Measurements from ENCODE around the gene TEX261.
"Not testable (repeated sequence)": the region's sequence is repeated elsewhere in the genome, so short reads cannot be mapped to it uniquely, and the experiment has no call there.

Gene TEX261

DNA sequence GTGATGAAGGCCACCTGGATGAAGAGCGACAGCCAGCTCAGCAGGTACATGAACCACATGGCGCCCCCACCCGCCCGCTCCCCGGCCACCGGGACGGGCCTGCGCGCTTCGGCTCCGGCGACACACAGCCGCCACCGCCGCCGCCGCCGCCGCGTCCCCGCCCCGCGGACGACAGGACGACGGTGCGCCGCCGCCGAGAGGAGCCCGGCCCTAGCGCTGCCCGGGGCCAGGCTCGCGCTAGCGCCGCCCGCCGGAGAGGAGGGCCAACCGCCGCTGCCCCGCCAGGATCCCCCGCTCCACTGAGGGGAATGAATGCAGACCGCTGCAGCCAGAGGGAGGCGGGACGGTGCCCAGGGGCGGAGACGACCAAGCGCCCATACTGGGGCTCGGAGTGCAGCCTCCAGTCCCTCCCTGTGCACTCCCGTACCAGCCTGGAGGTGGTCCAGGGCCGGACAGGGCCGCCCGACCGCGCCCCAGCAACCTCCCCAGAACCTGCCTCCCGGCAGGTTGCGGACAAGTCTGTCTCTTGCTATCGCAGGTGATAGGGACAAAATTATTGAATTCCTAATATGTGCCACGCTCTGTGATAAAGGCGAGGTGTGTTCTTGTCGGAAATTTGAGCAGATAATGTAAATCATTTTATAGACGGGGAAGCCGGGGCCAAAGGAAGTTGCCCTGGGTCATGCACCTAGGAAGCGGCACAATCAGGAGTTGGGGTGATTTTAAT is at the start of gene TEX261:
Gene TEX261, minus strand, starts transcription at position 175 of the 727 bp plus-strand sequence. Its CDS starts 116 bp downstream, at position 59.
- peak; percentile 78 for DNase-seq
- TF ChIP-seq, protein P1, sequence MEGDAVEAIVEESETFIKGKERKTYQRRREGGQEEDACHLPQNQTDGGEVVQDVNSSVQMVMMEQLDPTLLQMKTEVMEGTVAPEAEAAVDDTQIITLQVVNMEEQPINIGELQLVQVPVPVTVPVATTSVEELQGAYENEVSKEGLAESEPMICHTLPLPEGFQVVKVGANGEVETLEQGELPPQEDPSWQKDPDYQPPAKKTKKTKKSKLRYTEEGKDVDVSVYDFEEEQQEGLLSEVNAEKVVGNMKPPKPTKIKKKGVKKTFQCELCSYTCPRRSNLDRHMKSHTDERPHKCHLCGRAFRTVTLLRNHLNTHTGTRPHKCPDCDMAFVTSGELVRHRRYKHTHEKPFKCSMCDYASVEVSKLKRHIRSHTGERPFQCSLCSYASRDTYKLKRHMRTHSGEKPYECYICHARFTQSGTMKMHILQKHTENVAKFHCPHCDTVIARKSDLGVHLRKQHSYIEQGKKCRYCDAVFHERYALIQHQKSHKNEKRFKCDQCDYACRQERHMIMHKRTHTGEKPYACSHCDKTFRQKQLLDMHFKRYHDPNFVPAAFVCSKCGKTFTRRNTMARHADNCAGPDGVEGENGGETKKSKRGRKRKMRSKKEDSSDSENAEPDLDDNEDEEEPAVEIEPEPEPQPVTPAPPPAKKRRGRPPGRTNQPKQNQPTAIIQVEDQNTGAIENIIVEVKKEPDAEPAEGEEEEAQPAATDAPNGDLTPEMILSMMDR (IDR thresholded peaks at IDR 0.05; ENCODE audit: low read depth, low read length, missing control alignments), result peak; percentile 59
- Histone ChIP-seq H3K27me3 (replicated peaks) (no peaks in the 10 kb centered on the region), H3K36me3 (replicated peaks) (no peaks in the 10 kb centered on the region), H3K4me3 (ENCODE audit: low read depth, low read length) (peak within 1 kb of the TSS; percentile 82), H3K27ac (peak within 1 kb of the TSS; percentile 57)
- in situ Hi-C loops (cut with HindIII; ENCODE audit: low pct_ligation_motif_present, low sequenced_read_pairs), result no loop called here

DNA sequence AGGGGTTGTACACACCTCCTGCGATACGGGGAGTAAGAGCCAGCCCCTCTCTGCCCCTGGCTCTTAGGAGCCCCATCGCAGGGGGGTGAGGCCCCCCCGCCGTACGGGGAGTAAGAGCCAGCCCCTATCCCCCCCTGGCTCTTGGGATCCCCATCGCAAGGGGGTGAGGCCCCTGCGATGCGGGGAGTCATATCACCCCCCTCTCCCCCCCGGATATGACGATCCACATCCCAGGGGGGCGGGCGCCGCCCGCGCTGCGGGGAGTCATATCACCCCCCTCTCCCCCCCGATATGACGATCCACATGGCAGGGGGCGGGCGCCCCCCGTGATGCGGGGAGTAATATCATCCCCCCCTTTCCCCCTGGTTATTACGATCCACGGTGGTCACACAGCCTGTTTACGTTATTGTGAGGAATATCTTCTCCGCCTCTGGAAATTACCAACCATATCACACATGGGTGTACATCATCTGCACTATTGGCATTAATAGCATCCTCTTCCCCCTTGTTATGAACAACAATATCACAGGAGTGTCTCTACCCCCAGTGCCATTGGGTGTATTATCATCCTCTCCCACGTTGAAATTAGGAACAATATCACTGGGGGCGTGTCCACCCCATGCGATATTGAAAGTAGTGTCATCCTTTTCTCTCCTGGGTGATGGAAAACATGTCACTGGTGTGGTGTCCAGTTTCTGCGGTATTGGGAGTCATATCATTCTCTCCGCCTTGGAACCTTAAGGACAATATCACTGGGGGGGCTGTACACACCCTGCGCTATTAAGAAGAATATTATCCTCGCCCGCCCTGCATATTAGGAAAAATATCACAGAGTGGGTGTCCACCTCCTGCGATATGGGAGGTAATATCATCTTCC is 49.1 kb upstream of the TEX261 start:
- DNase-seq, result no peak
- Histone ChIP-seq H3K36me3 (replicated peaks) (no peaks in the 10 kb centered on the region), H3K27me3 (replicated peaks) (no peaks in the 10 kb centered on the region), H3K27ac (no peak overlapping the region), H3K4me3 (ENCODE audit: low read depth, low read length) (no peak overlapping the region)
- TF ChIP-seq, protein P1 (IDR thresholded peaks at IDR 0.05; ENCODE audit: low read depth, low read length, missing control alignments), result no peak
- in situ Hi-C loops (cut with HindIII; ENCODE audit: low pct_ligation_motif_present, low sequenced_read_pairs), result no loop called here

DNA sequence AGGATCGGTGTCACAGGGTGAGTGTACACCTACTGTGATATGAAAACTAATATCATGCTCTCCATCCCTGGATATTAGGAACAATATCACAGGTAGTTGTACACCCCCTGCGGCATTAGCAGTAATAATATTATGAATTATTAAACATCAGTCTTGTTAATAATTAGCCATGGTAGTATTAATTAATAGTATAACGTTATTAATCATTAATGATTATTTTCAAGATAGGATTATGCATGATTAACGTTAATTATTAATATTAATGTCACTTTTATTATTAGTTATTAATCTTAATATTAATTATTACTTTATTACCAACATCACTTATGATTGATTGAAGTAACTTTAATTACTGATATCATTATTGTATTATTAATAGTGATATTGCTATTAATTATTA is 47.6 kb upstream of the TEX261 start:
- H3K27me3 ChIP-seq (replicated peaks), result no peaks in the 10 kb centered on the region
- no peak overlapping the region for H3K27ac ChIP-seq
- TF ChIP-seq, protein P1 (IDR thresholded peaks at IDR 0.05; ENCODE audit: low read depth, low read length, missing control alignments), result no peak
- no peaks in the 10 kb centered on the region for H3K36me3 ChIP-seq (replicated peaks)
- H3K4me3 ChIP-seq (ENCODE audit: low read depth, low read length), result no peak overlapping the region
- in situ Hi-C loops (cut with HindIII; ENCODE audit: low pct_ligation_motif_present, low sequenced_read_pairs), result no loop called here
- DNase-seq, result no peak

DNA sequence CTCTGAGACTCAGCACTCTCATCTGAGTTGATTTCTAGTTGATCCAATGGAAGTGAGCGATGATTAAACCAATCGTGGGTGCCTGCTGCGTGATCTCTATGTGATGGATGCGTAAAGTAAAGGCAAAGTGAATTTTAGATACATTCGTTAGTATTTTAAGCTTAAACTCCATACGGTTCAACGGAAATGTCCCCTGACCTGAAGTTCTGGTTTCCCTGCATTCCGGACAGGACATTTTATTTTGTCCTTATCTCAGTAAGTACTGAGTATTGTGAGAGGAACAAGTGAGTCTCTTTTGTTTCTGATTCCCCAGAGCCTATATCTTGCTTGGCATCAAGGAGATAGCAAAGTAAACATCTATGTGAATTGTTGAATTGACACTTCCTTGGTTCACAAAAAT is 41.6 kb upstream of the TEX261 start:
- DNase-seq; H3K27ac ChIP-seq; H3K27me3 ChIP-seq (replicated peaks); H3K36me3 ChIP-seq (replicated peaks); in situ Hi-C loops (cut with HindIII; ENCODE audit: low pct_ligation_motif_present, low sequenced_read_pairs); H3K4me3 ChIP-seq (ENCODE audit: low read depth, low read length): not testable (repeated sequence)

DNA sequence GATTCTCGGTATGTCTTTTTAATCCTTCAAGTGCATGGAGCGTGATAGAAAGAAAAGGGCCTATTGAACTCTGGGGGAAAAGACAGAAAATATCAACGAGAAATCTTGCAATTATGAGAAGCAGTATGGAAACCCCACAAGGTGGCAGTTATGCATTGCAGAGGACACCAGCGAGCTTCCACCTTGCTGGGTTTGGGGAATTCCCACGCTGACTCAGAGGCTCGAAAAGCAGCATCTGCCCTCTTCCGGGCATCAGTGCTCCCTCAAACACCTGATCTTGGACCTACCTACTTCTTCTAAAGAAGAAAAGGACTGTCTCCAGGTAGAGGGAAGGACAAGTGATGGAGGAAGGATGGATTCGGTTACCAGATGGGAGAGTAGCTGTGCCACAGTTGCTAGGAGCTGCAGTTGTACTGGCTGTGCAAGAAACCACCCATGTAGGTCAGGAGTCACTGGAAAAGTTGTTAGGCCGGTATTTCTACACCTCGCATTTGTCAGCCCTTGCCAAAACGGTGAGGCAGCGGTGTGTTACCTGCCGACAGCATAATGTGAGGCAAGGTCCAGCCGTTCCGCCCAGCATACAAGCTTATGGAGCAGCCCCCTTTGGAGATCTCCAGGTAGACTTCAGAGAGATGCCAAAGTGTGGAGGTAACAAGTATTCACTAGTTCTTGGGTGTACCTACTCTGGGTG is 29.0 kb upstream of the TEX261 start:
- H3K4me3 ChIP-seq (ENCODE audit: low read depth, low read length); in situ Hi-C loops (cut with HindIII; ENCODE audit: low pct_ligation_motif_present, low sequenced_read_pairs); H3K27ac ChIP-seq; H3K27me3 ChIP-seq (replicated peaks); H3K36me3 ChIP-seq (replicated peaks); DNase-seq: not testable (repeated sequence)

DNA sequence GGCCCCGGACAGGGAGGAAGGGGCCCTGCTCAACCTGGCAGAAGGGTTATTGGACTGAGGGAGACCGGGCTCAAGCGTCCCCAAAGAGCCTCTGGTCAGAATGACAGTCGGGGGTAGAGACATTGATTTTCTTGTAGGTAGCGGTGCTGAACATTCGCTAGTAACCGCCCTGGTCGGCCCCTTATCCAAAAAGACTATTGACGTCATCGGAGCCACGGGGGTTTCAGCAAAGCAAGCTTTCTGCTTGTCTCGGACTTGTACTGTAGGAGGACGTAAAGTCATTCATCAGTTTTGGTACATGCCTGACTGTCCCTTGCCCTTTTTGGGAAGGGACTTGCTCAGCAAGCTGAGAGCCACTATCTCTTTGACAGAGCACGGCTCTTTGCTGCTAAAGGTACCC is 26.7 kb upstream of the TEX261 start:
- DNase-seq; H3K4me3 ChIP-seq (ENCODE audit: low read depth, low read length); H3K27me3 ChIP-seq (replicated peaks); H3K36me3 ChIP-seq (replicated peaks); H3K27ac ChIP-seq; in situ Hi-C loops (cut with HindIII; ENCODE audit: low pct_ligation_motif_present, low sequenced_read_pairs): not testable (repeated sequence)

DNA sequence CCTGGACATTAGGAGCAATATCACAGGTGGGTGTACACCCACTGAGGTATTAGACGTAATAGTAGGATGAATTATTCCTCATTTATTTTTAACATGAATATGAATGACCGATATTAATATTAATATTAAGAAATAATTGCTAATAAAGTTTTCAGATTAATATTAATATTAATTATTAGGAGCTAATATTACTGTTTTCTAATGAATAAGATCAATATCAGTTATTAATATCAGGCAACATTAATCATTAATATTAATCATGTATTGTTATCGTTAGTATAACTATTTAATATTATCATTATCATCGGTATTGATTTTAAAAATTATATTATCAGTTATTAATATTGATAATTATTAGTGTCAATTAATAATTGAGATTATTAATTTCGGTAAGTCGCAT is 25.3 kb upstream of the TEX261 start:
- H3K4me3 ChIP-seq (ENCODE audit: low read depth, low read length); H3K36me3 ChIP-seq (replicated peaks); in situ Hi-C loops (cut with HindIII; ENCODE audit: low pct_ligation_motif_present, low sequenced_read_pairs); H3K27ac ChIP-seq; DNase-seq; H3K27me3 ChIP-seq (replicated peaks): not testable (repeated sequence)

Data from brain microvascular endothelial cell (primary cell).